ENCODE data around the gene ATG5. TPM values are rescaled to one million over a fixed set of nuclear protein-coding genes. Genes with fewer than 3 reads are reported as not detected.
"Not testable (repeated sequence)": the region's sequence is repeated elsewhere in the genome, so short reads cannot be mapped to it uniquely, and the experiment has no call there.

ATG5 gene
- total RNA-seq, 1 experiment from 2014 or later = 37.5 TPM

- Histone ChIP-seq H3K27me3 (ENCODE audit: control insufficient read depth, insufficient read depth, low read length) (no peaks in the 10 kb centered on the region), H3K36me3 (replicated peaks; ENCODE audit: control insufficient read depth, insufficient read depth, low read length) (no peaks in the 10 kb centered on the region), H3K4me3 (ENCODE audit: insufficient read depth, low read depth, low read length) (no peak overlapping the region)
- DNase-seq = no peak
Observed at GRCh38 chr6:106257195-106257594, 68.4 kb downstream of the ATG5 start.

- no peaks in the 10 kb centered on the region for H3K36me3 ChIP-seq (replicated peaks; ENCODE audit: control insufficient read depth, insufficient read depth, low read length)
- no peak for DNase-seq
- no peak overlapping the region for H3K4me3 ChIP-seq (ENCODE audit: insufficient read depth, low read depth, low read length)
- no peaks in the 10 kb centered on the region for H3K27me3 ChIP-seq (ENCODE audit: control insufficient read depth, insufficient read depth, low read length)
Observed at GRCh38 chr6:106256201-106256968, 69.2 kb downstream of the ATG5 start.

DNA sequence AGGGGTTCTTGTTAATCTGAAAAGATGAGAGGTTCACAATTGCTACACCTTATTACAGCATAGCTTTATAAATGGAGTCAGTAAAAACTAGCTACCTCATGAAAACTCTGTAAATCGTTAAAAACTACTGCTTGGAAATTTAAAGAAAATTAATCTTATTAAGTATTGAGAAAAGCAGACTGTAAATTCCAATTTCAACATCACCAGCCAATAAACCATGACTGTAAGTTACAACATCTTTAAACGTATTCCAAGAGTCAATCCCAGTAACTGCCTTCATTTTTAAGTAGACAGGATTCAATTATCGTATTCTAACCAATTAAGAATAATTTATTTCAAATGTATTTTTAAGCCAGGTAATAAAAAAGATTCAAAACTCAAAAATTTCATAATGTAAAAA, 70.3 kb downstream of the ATG5 start:
- no peak for DNase-seq
- no peak overlapping the region for H3K4me3 ChIP-seq (ENCODE audit: insufficient read depth, low read depth, low read length)
- no peaks in the 10 kb centered on the region for H3K36me3 ChIP-seq (replicated peaks; ENCODE audit: control insufficient read depth, insufficient read depth, low read length)
- H3K27me3 ChIP-seq (ENCODE audit: control insufficient read depth, insufficient read depth, low read length) = no peaks in the 10 kb centered on the region

GRCh38 chr6:106254636-106255035, 70.9 kb downstream of the ATG5 start:
- no peak for DNase-seq
- no peaks in the 10 kb centered on the region for H3K36me3 ChIP-seq (replicated peaks; ENCODE audit: control insufficient read depth, insufficient read depth, low read length)
- H3K27me3 ChIP-seq (ENCODE audit: control insufficient read depth, insufficient read depth, low read length) = no peaks in the 10 kb centered on the region
- H3K4me3 ChIP-seq (ENCODE audit: insufficient read depth, low read depth, low read length) = no peak overlapping the region

GRCh38 chr6:106253731-106254130, 71.8 kb downstream of the ATG5 start:
- Histone ChIP-seq H3K36me3 (replicated peaks; ENCODE audit: control insufficient read depth, insufficient read depth, low read length) (no peaks in the 10 kb centered on the region), H3K4me3 (ENCODE audit: insufficient read depth, low read depth, low read length) (no peak overlapping the region), H3K27me3 (ENCODE audit: control insufficient read depth, insufficient read depth, low read length) (no peaks in the 10 kb centered on the region)
- no peak for DNase-seq

- H3K4me3 ChIP-seq (ENCODE audit: insufficient read depth, low read depth, low read length) = no peak overlapping the region
- DNase-seq = no peak
Observed at GRCh38 chr6:106253172-106253571, 72.4 kb downstream of the ATG5 start.

DNA sequence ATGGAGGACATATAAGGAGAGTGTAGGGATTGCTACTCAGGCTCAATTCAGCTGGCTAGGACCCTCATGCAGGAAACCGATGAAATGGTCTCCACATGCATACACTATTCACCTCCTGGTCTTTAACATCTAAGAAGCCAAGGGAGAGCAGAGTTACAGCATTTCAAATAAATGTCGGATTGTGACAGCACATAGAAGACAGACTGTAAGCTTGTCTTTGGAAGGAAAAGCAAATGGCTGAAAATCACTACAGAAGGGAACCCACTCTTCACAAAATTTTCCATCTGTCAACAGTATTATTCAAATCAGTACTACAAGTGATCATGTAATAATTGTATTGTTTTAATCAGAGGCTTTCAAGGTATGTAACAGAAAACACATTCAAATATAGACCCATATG, 72.9 kb downstream of the ATG5 start:
- no peak for DNase-seq
- Histone ChIP-seq H3K4me3 (ENCODE audit: insufficient read depth, low read depth, low read length) (no peak overlapping the region), H3K27me3 (ENCODE audit: control insufficient read depth, insufficient read depth, low read length) (no peaks in the 10 kb centered on the region), H3K36me3 (replicated peaks; ENCODE audit: control insufficient read depth, insufficient read depth, low read length) (no peaks in the 10 kb centered on the region)

More at GRCh38 chr6:106253172-106253571, 72.4 kb downstream of the ATG5 start:
- Histone ChIP-seq H3K27me3 (ENCODE audit: control insufficient read depth, insufficient read depth, low read length) (no peaks in the 10 kb centered on the region), H3K36me3 (replicated peaks; ENCODE audit: control insufficient read depth, insufficient read depth, low read length) (no peaks in the 10 kb centered on the region)

- not testable (repeated sequence) for H3K27me3 ChIP-seq (ENCODE audit: control insufficient read depth, insufficient read depth, low read length); DNase-seq; H3K4me3 ChIP-seq (ENCODE audit: insufficient read depth, low read depth, low read length); H3K36me3 ChIP-seq (replicated peaks; ENCODE audit: control insufficient read depth, insufficient read depth, low read length)
Observed at GRCh38 chr6:106251531-106252255, 73.9 kb downstream of the ATG5 start.

GRCh38 chr6:106250953-106251352, 74.6 kb downstream of the ATG5 start:
- no peak overlapping the region for H3K4me3 ChIP-seq (ENCODE audit: insufficient read depth, low read depth, low read length)
- DNase-seq = no peak
- no peaks in the 10 kb centered on the region for H3K27me3 ChIP-seq (ENCODE audit: control insufficient read depth, insufficient read depth, low read length)
- H3K36me3 ChIP-seq (replicated peaks; ENCODE audit: control insufficient read depth, insufficient read depth, low read length) = no peaks in the 10 kb centered on the region; the same call in 1 of the 2 replicates

DNA sequence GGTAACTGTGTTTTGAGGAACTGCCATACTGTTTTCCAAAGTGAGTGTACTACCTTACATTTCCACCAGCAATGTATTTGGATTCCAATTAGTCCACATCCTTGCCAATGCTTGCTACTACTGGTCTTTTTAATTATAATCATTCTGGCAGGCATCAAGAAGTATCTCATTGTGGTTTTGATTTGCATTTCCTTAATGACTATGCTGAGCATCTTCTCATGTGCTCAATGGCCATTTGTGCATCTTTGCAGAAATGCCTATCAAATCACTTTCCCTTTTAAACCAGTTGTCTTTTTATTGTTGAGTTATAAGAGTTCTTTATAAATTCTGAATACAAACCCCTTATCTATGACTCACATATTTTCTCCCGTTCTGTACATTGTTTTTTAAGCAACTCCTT, 75.9 kb downstream of the ATG5 start:
- Histone ChIP-seq H3K4me3 (ENCODE audit: insufficient read depth, low read depth, low read length) (no peak overlapping the region), H3K36me3 (replicated peaks; ENCODE audit: control insufficient read depth, insufficient read depth, low read length) (no peaks in the 10 kb centered on the region; the same call in 1 of the 2 replicates), H3K27me3 (ENCODE audit: control insufficient read depth, insufficient read depth, low read length) (no peaks in the 10 kb centered on the region)
- DNase-seq = no peak

GRCh38 chr6:106247733-106248132, 77.8 kb downstream of the ATG5 start:
- Histone ChIP-seq H3K36me3 (replicated peaks; ENCODE audit: control insufficient read depth, insufficient read depth, low read length) (no peaks in the 10 kb centered on the region; the same call in 1 of the 2 replicates), H3K4me3 (ENCODE audit: insufficient read depth, low read depth, low read length) (no peak overlapping the region), H3K27me3 (ENCODE audit: control insufficient read depth, insufficient read depth, low read length) (no peaks in the 10 kb centered on the region)
- DNase-seq = no peak

GRCh38 chr6:106247293-106247692, 78.3 kb downstream of the ATG5 start:
- no peak for DNase-seq
- H3K36me3 ChIP-seq (replicated peaks; ENCODE audit: control insufficient read depth, insufficient read depth, low read length) = no peaks in the 10 kb centered on the region; the same call in 1 of the 2 replicates
- H3K27me3 ChIP-seq (ENCODE audit: control insufficient read depth, insufficient read depth, low read length) = no peaks in the 10 kb centered on the region
- H3K4me3 ChIP-seq (ENCODE audit: insufficient read depth, low read depth, low read length) = no peak overlapping the region

- Histone ChIP-seq H3K36me3 (replicated peaks; ENCODE audit: control insufficient read depth, insufficient read depth, low read length) (no peaks in the 10 kb centered on the region; the same call in 1 of the 2 replicates), H3K27me3 (ENCODE audit: control insufficient read depth, insufficient read depth, low read length) (no peaks in the 10 kb centered on the region), H3K4me3 (ENCODE audit: insufficient read depth, low read depth, low read length) (no peak overlapping the region)
- no peak for DNase-seq
Observed at GRCh38 chr6:106244931-106245330, 80.6 kb downstream of the ATG5 start.

- Histone ChIP-seq H3K36me3 (replicated peaks; ENCODE audit: control insufficient read depth, insufficient read depth, low read length) (no peaks in the 10 kb centered on the region; the same call in 1 of the 2 replicates), H3K4me3 (ENCODE audit: insufficient read depth, low read depth, low read length) (no peak overlapping the region), H3K27me3 (ENCODE audit: control insufficient read depth, insufficient read depth, low read length) (no peaks in the 10 kb centered on the region)
- DNase-seq = no peak
Observed at GRCh38 chr6:106244521-106244920, 81.0 kb downstream of the ATG5 start.

GRCh38 chr6:106243261-106243660, 82.3 kb downstream of the ATG5 start:
- Histone ChIP-seq H3K27me3 (ENCODE audit: control insufficient read depth, insufficient read depth, low read length) (no peaks in the 10 kb centered on the region), H3K4me3 (ENCODE audit: insufficient read depth, low read depth, low read length) (no peak overlapping the region)
- no peak for DNase-seq

More at GRCh38 chr6:106243261-106243660, 82.3 kb downstream of the ATG5 start:
- H3K36me3 ChIP-seq (replicated peaks; ENCODE audit: control insufficient read depth, insufficient read depth, low read length) = no peaks in the 10 kb centered on the region; the same call in 1 of the 2 replicates

Measured in H7 (cell line).